ENCODE results near the gene ADARB1. TPM values are rescaled to one million over a fixed set of nuclear protein-coding genes. Genes with fewer than 3 reads are reported as not detected.

ADARB1 gene
- total RNA-seq, 4 donors from 2014 or later = 3.4 to 15.6 (median 5.7) TPM

DNA sequence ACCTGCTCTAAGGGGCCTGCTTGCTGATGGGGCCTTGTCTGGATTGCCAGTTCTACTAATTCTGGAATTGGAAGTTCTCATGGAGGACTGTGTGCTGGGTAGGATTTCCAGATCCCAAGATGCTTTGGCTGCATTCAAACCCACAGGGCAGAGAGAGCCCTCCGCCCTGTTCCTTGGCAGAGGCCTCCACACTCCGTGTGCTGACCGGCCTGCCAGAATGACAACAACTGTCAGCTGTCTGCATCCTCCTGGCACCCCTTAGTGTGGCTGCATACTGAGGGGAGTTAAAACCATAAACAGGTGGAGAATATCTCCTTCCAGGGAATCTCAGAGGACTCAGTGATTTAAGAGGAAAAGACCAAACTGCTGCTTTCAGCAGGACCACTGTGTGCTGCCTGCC lies 60.7 kb downstream of the ADARB1 start:
- H3K27ac ChIP-seq = no peak overlapping the region
- no peaks in the 10 kb centered on the region for H3K36me3 ChIP-seq
- intact Hi-C loops (cut with DNase I) = loop anchor here (5.0 kb wide), 1 partner anchor 188 kb away; no protein-coding TSS in a partner anchor
- WGBS, 2 donors = 70% methylated on average over 2 of the region's 3 CpGs; no CpG with 5 or more reads in 1 of the 2 donors
- no peak overlapping the region for H3K4me3 ChIP-seq
- no peak for TF ChIP-seq POLR2A (IDR thresholded peaks at IDR 0.05)
- H3K9me3 ChIP-seq = no peaks in the 10 kb centered on the region
- peaks cover 6 to 35% (median 11%) of the 10 kb centered on the region in 3 donors for H3K4me1 ChIP-seq
- DNase-seq = no peak
- H3K27me3 ChIP-seq = no peaks in the 10 kb centered on the region

- WGBS, 2 donors = 75 to 85% methylated on average over 4 of the region's 9 CpGs
- intact Hi-C loops (cut with DNase I) = loop anchor here (5.0 kb wide), 1 partner anchor 189 kb away; no protein-coding TSS in a partner anchor
- DNase-seq = no peak
- H3K4me3 ChIP-seq = no peak overlapping the region
- no peaks in the 10 kb centered on the region for H3K27me3 ChIP-seq
- H3K27ac ChIP-seq = no peak overlapping the region
- peaks cover 4 to 31% (median 5%) of the 10 kb centered on the region in 3 donors for H3K4me1 ChIP-seq
- H3K9me3 ChIP-seq = no peaks in the 10 kb centered on the region
- TF ChIP-seq, protein P1, sequence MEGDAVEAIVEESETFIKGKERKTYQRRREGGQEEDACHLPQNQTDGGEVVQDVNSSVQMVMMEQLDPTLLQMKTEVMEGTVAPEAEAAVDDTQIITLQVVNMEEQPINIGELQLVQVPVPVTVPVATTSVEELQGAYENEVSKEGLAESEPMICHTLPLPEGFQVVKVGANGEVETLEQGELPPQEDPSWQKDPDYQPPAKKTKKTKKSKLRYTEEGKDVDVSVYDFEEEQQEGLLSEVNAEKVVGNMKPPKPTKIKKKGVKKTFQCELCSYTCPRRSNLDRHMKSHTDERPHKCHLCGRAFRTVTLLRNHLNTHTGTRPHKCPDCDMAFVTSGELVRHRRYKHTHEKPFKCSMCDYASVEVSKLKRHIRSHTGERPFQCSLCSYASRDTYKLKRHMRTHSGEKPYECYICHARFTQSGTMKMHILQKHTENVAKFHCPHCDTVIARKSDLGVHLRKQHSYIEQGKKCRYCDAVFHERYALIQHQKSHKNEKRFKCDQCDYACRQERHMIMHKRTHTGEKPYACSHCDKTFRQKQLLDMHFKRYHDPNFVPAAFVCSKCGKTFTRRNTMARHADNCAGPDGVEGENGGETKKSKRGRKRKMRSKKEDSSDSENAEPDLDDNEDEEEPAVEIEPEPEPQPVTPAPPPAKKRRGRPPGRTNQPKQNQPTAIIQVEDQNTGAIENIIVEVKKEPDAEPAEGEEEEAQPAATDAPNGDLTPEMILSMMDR (IDR thresholded peaks at IDR 0.05) = no peak
- no peak for TF ChIP-seq POLR2A (IDR thresholded peaks at IDR 0.05)
- H3K36me3 ChIP-seq = no peaks in the 10 kb centered on the region
Observed at GRCh38 chr21:45135868-45136267, 61.5 kb downstream of the ADARB1 start.

- intact Hi-C loops (cut with DNase I) = loop anchor here (5.0 kb wide), 1 partner anchor 189 kb away; no protein-coding TSS in a partner anchor
- H3K4me3 ChIP-seq = no peak overlapping the region
- no peaks in the 10 kb centered on the region for H3K9me3 ChIP-seq
- TF ChIP-seq, protein P1 (IDR thresholded peaks at IDR 0.05) = no peak
- TF ChIP-seq POLR2A (IDR thresholded peaks at IDR 0.05) = no peak
- 89 to 91% methylated on average over 7 to 8 of the region's 8 CpGs for WGBS, 2 donors
- no peaks in the 10 kb centered on the region for H3K36me3 ChIP-seq
- no peak for DNase-seq
- H3K27ac ChIP-seq = no peak overlapping the region
- no peaks in the 10 kb centered on the region for H3K27me3 ChIP-seq
- peaks cover 0 to 25% (median 3%) of the 10 kb centered on the region in 3 donors for H3K4me1 ChIP-seq
Observed at GRCh38 chr21:45136500-45136899, 62.1 kb downstream of the ADARB1 start.

GRCh38 chr21:45136927-45137611 lies 62.7 kb downstream of the ADARB1 start:
- intact Hi-C loops (cut with DNase I) = loop anchor here (5.0 kb wide), 1 partner anchor 190 kb away; no protein-coding TSS in a partner anchor

DNA sequence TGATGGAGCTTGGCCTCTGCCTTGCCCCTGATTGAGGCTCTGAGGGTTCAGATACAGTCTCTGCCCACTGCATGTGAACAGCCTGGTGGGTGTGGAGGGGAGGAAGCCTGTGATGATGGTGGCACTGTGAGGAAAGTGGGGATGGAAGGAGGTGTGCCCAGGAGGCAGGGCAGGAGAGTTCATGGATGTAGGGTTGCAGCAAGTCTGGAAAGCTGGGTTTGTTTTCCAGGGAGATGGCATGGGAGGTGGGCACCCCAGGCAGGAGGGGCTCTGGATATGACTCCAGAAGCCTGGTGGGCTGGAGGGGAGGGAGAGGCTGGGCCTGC lies 63.2 kb downstream of the ADARB1 start:
- DNase-seq = no peak
- Histone ChIP-seq H3K27ac (no peak overlapping the region), H3K36me3 (no peaks in the 10 kb centered on the region), H3K27me3 (no peaks in the 10 kb centered on the region), H3K9me3 (no peaks in the 10 kb centered on the region), H3K4me3 (no peak overlapping the region), H3K4me1 (peaks cover 0 to 21% (median 3%) of the 10 kb centered on the region in 3 donors)
- TF ChIP-seq, protein P1 (IDR thresholded peaks at IDR 0.05) = no peak
- intact Hi-C loops (cut with DNase I) = loop anchor here (5.0 kb wide), 1 partner anchor 190 kb away; no protein-coding TSS in a partner anchor

More at GRCh38 chr21:45136927-45137611, 62.7 kb downstream of the ADARB1 start:
- Histone ChIP-seq H3K27me3 (no peaks in the 10 kb centered on the region), H3K36me3 (no peaks in the 10 kb centered on the region), H3K9me3 (no peaks in the 10 kb centered on the region), H3K4me1 (peaks cover 0 to 21% (median 3%) of the 10 kb centered on the region in 3 donors), H3K27ac (no peak overlapping the region), H3K4me3 (no peak overlapping the region)
- no peak for DNase-seq
- TF ChIP-seq, protein P1 (IDR thresholded peaks at IDR 0.05) = peak; percentile 41 to 85 (median 80)
- TF ChIP-seq POLR2A (IDR thresholded peaks at IDR 0.05) = no peak
- 21 to 41% methylated on average over 4 to 8 of the region's 11 CpGs for WGBS, 2 donors
